GM12892 (cell line): Measurements from ENCODE around the gene HMX1.

Experiments
- DNase-seq: peaks from one replicate; pipeline ENCODE4 v3.0.0; 2011; ENCODE audit not compliant: insufficient read length
- FAIRE-seq: peaks from 2 replicates; lab custom pipeline; 2011; peaks lifted over from hg19 to GRCh38; lab: Jason Lieb, UNC
- POLR2A ChIP-seq: IDR thresholded peaks from 2 replicates; pipeline ENCODE4 v1.6.1; 2011; ENCODE audit warnings: low read depth, low read length, control low read depth
- POLR2AphosphoS5 ChIP-seq: IDR thresholded peaks from 2 replicates; pipeline ENCODE4 v1.6.1; 2011; ENCODE audit warnings: low read depth, low read length, control low read depth
- TAF1 ChIP-seq: IDR thresholded peaks from 2 replicates; pipeline ENCODE4 v1.6.1; 2011; ENCODE audit warnings: low read depth, mild to moderate bottlenecking, control low read depth, low read length, borderline replicate concordance

The HMX1 gene

DNA sequence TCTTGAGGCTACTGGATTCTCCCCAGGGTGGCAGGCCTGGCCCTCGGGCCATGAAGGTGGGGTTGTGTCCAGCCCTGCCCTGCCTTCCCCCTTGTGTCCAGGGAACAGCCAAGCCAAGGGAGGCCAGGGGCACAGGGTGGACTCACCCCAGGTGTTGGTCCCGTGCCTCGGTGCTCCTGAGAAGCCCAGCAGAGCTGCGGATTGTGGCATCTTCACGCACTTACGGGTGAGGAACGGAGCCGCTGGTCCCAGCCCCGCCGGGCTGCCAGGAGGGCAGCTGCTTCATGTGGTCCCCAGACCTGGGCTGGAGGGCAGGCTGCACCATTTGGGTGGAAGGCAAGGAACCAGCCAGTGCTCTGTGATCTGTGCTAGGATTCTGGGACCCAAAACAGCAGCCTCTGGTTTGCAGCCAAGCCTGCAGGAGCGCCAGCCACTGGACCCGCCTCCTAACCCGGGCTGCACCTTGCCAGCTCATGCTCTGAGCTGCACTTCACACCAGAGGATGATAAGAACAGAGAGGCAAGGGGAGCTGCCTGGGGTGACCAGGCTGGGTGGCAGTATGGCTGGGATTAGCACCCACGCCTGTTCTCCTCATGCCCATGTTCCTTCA is 36.1 kb upstream of the HMX1 start:
- FAIRE-seq (no peak), DNase-seq (no peak)
- TF ChIP-seq POLR2A (no peak), TAF1 (no peak), POLR2AphosphoS5 (no peak)

DNA sequence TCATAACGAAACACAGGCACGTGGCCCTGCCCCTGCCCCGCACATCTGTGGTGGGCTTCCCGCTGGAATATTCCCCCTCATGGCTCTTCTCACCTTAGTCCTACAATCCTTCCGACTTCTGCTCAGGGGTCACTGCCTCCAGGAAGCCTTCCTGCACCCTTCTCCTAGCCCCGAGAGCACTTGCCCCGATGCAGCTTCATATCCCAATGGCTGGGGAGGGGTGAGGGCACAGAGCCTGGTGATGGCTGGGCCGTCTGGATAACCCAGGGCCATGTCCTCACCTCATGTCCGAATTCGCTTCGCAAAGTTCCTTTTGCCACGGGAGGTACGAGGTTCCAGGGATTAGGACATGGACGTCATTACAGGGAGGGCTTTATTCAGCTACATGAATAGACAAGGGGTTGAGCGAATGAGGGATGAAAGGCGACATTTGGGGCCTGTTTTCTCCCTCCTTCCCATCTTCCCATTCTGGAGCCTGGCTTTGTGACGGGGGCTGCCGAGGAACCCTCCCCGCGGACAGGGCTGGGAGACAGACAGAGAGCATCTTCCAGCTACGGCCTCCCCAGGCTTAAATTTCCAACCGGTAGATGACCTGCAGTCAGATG is 35.5 kb upstream of the HMX1 start:
- TF ChIP-seq TAF1 (no peak), POLR2A (no peak), POLR2AphosphoS5 (no peak)
- DNase-seq (no peak), FAIRE-seq (no peak)

DNA sequence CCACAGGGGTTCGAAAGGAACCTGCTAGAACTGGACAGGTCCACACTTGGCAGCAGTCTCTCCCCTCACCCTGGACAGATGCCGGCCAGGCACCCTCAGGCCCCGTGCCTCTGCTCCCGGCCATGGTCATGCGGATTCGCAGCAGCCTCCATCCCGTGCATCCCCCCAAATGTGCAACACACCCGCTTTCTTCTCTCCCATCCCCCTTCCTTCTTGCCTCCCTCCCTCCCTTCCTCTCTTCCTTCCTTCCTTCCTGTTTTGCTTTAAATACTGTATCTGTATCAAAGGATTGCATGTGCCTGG is 35.0 kb upstream of the HMX1 start:
- FAIRE-seq (no peak), DNase-seq (no peak)
- TF ChIP-seq POLR2A (no peak), TAF1 (no peak), POLR2AphosphoS5 (no peak)

DNA sequence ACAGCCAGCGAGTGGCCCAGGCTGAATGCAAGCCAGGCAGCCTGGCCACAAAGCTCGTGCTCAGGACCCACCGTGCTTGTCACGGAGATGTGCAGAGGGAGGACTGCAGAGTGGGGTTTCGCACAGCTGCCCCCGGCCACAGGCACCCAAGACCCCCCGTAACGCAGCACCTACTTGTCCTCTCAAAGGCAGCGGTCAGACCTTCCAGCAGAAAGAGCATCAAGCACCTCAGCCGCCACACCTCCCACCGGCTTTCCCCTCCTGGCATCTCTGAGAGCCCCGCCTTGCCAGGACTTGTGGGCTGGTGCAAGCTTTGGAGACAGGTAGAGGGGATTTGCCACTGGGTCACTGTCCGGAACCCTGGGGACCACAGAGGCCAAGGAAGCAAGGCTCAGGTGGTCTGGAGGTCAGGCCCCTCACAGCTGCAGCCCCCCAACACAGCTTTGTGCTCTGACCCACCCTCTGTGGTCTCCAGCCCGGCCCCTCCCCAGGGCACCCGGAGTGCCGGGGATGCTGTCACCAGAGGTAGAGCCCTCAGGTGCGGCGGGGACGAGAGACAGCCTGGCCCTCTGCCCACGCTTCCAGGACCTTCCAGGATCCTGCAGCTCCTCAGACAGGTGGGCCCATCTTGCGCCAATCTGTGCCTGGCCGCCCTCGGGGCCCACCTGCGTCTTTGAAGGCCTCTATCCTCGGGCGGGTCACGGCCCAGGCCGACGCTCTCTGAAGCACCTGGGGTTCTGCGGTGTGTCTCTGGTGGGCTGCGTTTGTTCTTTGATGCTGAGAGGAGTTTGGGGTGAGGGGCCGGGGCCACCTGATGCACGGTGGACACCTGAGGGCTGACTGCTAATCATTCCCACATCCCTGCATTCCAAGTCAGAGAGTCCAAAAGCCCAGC is 34.4 kb upstream of the HMX1 start:
- FAIRE-seq (no peak), DNase-seq (no peak)
- TF ChIP-seq TAF1 (no peak), POLR2A (no peak), POLR2AphosphoS5 (no peak)

DNA sequence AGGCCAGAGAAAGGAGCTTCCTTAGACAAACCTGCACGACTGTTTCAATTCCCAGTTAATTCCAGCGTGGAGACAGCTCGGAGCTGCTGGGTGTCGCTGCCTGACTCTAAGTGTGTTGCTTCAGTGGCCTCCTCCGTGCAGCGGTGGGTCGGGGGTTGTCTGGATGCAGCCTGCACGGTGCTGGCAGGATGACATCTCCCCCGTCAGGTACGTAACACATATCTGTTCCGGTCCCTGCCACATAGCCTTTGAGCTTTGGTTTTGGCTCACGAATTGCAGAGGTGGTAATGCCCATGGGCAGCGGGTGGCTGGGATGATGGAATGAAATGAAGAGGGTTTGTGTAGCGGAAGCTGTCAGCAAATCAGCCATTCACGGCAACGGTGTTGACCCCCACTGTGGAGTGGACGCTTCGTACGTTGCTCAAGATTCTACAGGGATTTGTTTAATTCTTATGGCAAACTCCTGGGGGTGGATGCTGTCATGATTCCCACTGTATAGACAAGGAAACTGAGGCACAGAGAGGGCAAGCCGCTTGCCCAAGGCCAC is 33.7 kb upstream of the HMX1 start:
- no peak for DNase-seq
- no peak for TF ChIP-seq TAF1
- TF ChIP-seq POLR2A, result no peak
- no peak for TF ChIP-seq POLR2AphosphoS5
- no peak for FAIRE-seq

DNA sequence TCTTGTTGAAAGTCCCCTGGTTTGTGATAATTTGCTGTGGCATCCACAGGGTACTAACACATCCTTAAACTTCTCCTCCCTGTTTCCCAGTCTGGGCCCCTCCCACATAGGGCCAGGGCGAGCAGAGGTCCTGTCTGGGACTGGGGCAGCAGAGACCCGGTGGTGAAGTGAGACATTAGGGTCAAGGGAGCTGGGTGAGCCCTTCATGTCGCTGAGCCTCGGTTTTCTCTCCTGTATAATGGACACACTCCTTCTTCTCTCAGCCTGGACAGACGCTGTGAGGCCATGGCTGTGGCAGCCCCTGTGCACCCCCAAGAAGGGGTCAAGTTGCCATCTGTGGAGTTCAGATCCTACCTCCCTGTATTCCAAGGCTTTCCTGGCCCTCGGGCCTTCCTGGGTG is 33.0 kb upstream of the HMX1 start:
- DNase-seq, result no peak
- FAIRE-seq, result no peak
- no peak for TF ChIP-seq POLR2A
- TF ChIP-seq TAF1, result no peak
- TF ChIP-seq POLR2AphosphoS5, result no peak

DNA sequence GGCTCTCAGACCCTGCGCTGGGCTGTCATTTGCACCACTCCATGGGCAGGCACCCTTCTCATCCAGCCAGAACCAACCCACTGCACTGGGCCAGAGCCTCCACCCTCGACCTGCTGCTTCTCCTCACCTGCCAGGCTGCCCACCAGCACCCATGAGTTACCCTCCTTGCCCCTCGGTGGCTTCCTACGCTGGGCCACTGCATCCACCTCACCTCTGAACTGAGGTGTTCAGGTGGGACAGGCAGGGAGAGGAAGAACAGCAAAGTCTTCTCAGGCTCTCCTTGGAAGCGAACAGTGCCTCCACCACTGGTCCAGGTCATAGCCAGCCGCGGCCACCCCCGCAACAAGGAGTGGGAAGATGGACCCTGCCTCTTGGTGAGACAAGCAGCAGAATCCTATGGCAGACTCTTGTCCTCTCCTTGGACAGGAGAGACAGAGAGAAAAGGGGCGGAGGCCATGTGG is 32.4 kb upstream of the HMX1 start:
- DNase-seq (no peak), FAIRE-seq (no peak)
- TF ChIP-seq POLR2AphosphoS5 (no peak), POLR2A (no peak), TAF1 (no peak)

DNA sequence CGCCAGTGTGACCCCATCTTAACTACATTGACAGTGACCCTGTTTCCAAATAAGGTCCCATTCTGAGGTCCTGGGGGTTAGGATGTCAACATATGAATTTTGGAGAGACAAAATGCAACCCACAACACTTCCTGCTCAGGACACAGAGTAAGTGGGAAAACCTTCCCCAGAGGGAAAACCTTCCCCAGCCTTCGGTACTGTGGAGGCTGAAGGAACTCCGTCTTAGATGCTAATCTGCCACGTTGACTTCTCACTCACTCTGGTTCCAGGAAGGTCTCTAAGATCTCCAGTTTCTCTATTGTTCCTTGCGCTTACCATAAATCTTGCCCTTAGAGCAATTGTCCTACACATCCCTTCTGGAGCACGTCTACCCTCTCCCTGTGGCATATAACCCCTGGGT is 29.7 kb upstream of the HMX1 start:
- FAIRE-seq (no peak), DNase-seq (no peak)
- TF ChIP-seq POLR2A (no peak), TAF1 (no peak), POLR2AphosphoS5 (no peak)

DNA sequence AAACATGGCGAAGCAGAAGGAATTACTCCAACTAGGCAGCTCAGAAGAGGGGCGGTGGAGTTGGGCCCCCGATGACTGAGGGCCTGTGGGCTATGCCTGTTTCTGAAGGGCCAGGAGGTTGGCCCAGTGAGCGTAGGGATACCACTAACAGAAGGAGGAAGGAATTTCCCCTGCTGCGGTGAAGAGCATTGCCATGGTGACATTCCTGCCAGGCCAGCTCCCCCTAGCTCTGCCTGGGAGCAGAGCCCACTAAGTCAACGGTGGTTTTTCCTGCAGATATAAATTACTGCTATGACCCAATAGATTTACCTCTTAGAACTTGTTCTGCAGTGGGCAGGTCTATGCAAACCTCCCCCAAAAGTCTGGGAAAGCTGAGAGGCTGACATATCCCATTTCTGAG is 28.9 kb upstream of the HMX1 start:
- no peak for FAIRE-seq
- TF ChIP-seq TAF1 (no peak), POLR2A (no peak), POLR2AphosphoS5 (no peak)
- DNase-seq, result no peak

DNA sequence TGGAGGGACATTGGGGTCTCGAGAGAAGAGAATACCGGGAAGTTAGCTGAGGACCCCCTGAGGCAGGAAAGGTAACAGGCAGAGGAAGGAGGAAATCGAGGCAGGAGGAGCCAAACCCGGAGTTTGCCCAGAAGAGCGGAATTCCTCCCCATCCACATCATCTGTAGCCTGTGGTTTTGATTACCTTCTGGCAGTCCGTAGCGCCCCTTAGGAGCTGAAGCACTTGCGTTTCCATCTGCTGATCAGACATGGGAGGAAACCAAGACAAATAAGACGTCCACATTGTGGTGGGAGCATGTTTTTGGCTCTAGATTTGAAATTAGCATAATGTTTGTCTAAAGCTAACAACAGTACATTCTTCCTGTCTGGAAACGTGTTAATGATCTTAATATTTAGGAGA is 26.8 kb upstream of the HMX1 start:
- DNase-seq (no peak), FAIRE-seq (no peak)
- TF ChIP-seq POLR2AphosphoS5, result no peak
